Lung (tissue), 12 donors: Measurements from ENCODE around the gene ADCY5. TPM values are rescaled to one million over a fixed set of nuclear protein-coding genes. Genes with fewer than 3 reads are reported as not detected.

Experiments
- ATAC-seq: fragments of 200-7000 bp; cut with Tn5 transposase; one replicate; pipeline ENCODE4 v1.9.1; 2020; ENCODE audit warnings: moderate number of reproducible peaks; ENCODE audit not compliant: insufficient read depth, low FRiP score
- DNase-seq, 3 donors: peaks; one replicate each; pipeline ENCODE4 v3.0.0-alpha.2; 2013 to 2017
- H3K27ac ChIP-seq, 2 donors: one replicate each; pipeline ENCODE4 v1.5.1; 2013; ENCODE audit warnings: mild to moderate bottlenecking in 2 of 2, moderate library complexity in 2 of 2, control low read depth in 1 of 2, inconsistent platforms in 1 of 2, low read depth in 1 of 2, low read length in 1 of 2
- H3K27me3 ChIP-seq, 3 donors: one replicate each; pipeline ENCODE4 v1.5.1; 2013; ENCODE audit warnings: low read length in 2 of 3; ENCODE audit not compliant: control insufficient read depth in 3 of 3, insufficient read depth in 3 of 3
- H3K36me3 ChIP-seq, 4 donors: one replicate each; pipeline ENCODE4 v1.5.1; 2013; ENCODE audit warnings: low read length in 4 of 4, mild to moderate bottlenecking in 1 of 4, moderate library complexity in 1 of 4; ENCODE audit not compliant: control insufficient read depth in 4 of 4, insufficient read depth in 4 of 4
- H3K4me1 ChIP-seq, 5 donors: one replicate each; pipeline ENCODE4 v1.5.1; 2013; ENCODE audit warnings: low read length in 5 of 5, mild to moderate bottlenecking in 2 of 5, moderate library complexity in 1 of 5; ENCODE audit not compliant: control insufficient read depth in 5 of 5, insufficient read depth in 5 of 5
- H3K4me3 ChIP-seq: one replicate; pipeline ENCODE4 v1.5.1; 2013; ENCODE audit warnings: mild to moderate bottlenecking, control low read depth, moderate library complexity
- H3K9ac ChIP-seq, 2 donors: one replicate each; pipeline ENCODE4 v1.5.1; 2013; ENCODE audit warnings: low read length in 2 of 2, control low read depth in 1 of 2; ENCODE audit not compliant: insufficient read depth in 1 of 2
- H3K9me3 ChIP-seq, 4 donors: one replicate each; pipeline ENCODE4 v1.5.1; 2013; ENCODE audit warnings: low read length in 3 of 4, mild to moderate bottlenecking in 1 of 4, moderate library complexity in 1 of 4; ENCODE audit not compliant: control insufficient read depth in 4 of 4, insufficient read depth in 3 of 4
- CTCF ChIP-seq: IDR thresholded peaks from 2 replicates; pipeline ENCODE4 v1.5.1; 2012; ENCODE audit warnings: mild to moderate bottlenecking; ENCODE audit errors: control extremely low read depth, extremely low read depth
- WGBS, 2 donors: extraction: QIAGEN DNeasy Blood & Tissue Kit; methylation state at CpG; one replicate each; pipeline ENCODE4 v1.1.7; 2013; 5-methylcytosine and 5-hydroxymethylcytosine counted together
- polyA plus RNA-seq, 2 donors: library from polyadenylated mRNA; stranded (reverse); fragments of 200-250 nt; gene quantifications; one replicate each; pipeline ENCODE4 v1.2.1, GENCODE V29; 2013
- total RNA-seq, 2 donors: library from RNA; depleted of rRNA in 1 of 2; stranded (reverse); fragments of >200 nt in 1 of 2; gene quantifications; one replicate each; pipeline ENCODE4 v1.2.1, GENCODE V29; 2014 to 2021
- donor health status: control.
- donor health status: control.
- donor health status: Bipolar disorder and iron deficiency.
- donor health status: healthy.
- donor health status: DM: yes; HTN: yes; CAD: no.

ADCY5 gene
- total and polyA plus RNA-seq, 4 donors = 1.2 to 8.4 (median 2.4) TPM

GRCh38 chr3:123343296-123344174 is 105.4 kb downstream of the ADCY5 start:
- no peak for TF ChIP-seq CTCF
- 75 to 85% methylated on average over 15 of the region's 15 CpGs for WGBS, 2 donors
- H3K4me3 ChIP-seq = no peak overlapping the region
- peaks cover 0 to 25% (median 4%) of the 10 kb centered on the region in 5 donors for H3K4me1 ChIP-seq
- H3K9me3 ChIP-seq = peaks cover 0 to 2% (median 0%) of the 10 kb centered on the region in 4 donors
- DNase-seq (no peak), ATAC-seq (no peak)
- no peaks in the 10 kb centered on the region for H3K27me3 ChIP-seq
- H3K36me3 ChIP-seq = no peaks in the 10 kb centered on the region
- no peak overlapping the region for H3K9ac ChIP-seq
- peak overlapping the region in 1 of 2 donors; percentile 78 for H3K27ac ChIP-seq

GRCh38 chr3:123342631-123343080 is 106.2 kb downstream of the ADCY5 start:
- Histone ChIP-seq H3K27ac (peak overlapping the region in 1 of 2 donors; percentile 78), H3K4me1 (peaks cover 0 to 25% (median 4%) of the 10 kb centered on the region in 5 donors), H3K27me3 (no peaks in the 10 kb centered on the region), H3K9me3 (peaks cover 0 to 2% (median 0%) of the 10 kb centered on the region in 4 donors), H3K4me3 (no peak overlapping the region), H3K9ac (no peak overlapping the region), H3K36me3 (no peaks in the 10 kb centered on the region)
- 82 to 92% methylated on average over 8 of the region's 8 CpGs for WGBS, 2 donors
- ATAC-seq = no peak
- no peak for DNase-seq
- no peak for TF ChIP-seq CTCF

- ATAC-seq (no peak), DNase-seq (no peak)
- peaks cover 0 to 2% (median 0%) of the 10 kb centered on the region in 4 donors for H3K9me3 ChIP-seq
- peak overlapping the region in 1 of 2 donors; percentile 78 for H3K27ac ChIP-seq
- no peak overlapping the region for H3K9ac ChIP-seq
- H3K4me3 ChIP-seq = no peak overlapping the region
- WGBS, 2 donors = 81 to 83% methylated on average over 16 of the region's 16 CpGs
- H3K27me3 ChIP-seq = no peaks in the 10 kb centered on the region
- no peaks in the 10 kb centered on the region for H3K36me3 ChIP-seq
- no peak for TF ChIP-seq CTCF
- peaks cover 0 to 21% (median 4%) of the 10 kb centered on the region in 5 donors for H3K4me1 ChIP-seq
Observed at GRCh38 chr3:123341871-123342630, 106.8 kb downstream of the ADCY5 start.
